ENCODE data around the gene ZNF845. TPM values are rescaled to one million over a fixed set of nuclear protein-coding genes. Genes with fewer than 3 reads are reported as not detected.
"Not testable (repeated sequence)": the region's sequence is repeated elsewhere in the genome, so short reads cannot be mapped to it uniquely, and the experiment has no call there.

The ZNF845 gene
- total RNA-seq, 1 donor from 2014 or later, result 22.8 TPM

GRCh38 chr19:53396525-53396868 lies 62.9 kb downstream of the ZNF845 start:
- Histone ChIP-seq H4K20me1 (ENCODE audit: low read depth) (peaks cover 16% of the 10 kb centered on the region), H3K9me3 (ENCODE audit: low read depth) (no peaks in the 10 kb centered on the region), H3K9ac (no peak overlapping the region), H3K4me2 (peak overlapping the region; percentile 97), H3K27me3 (no peaks in the 10 kb centered on the region), H3K4me3 (peak overlapping the region; percentile 92), H3K4me1 (peaks cover 6% of the 10 kb centered on the region), H3F3A (ENCODE audit: low read depth) (peaks cover 14% of the 10 kb centered on the region), H3K36me3 (no peaks in the 10 kb centered on the region), H2AFZ (replicated peaks) (no peak overlapping the region), H3K27ac (no peak overlapping the region), H3K79me2 (ENCODE audit: low read depth) (peaks cover 11% of the 10 kb centered on the region)
- Mint-ChIP-seq H3K36me3 (peaks cover 20% of the 10 kb centered on the region), H3K27me3 (ENCODE audit: insufficient read depth, low read depth) (no peaks in the 10 kb centered on the region), H3K4me3 (peak overlapping the region; percentile 89), H3K4me1 (peaks cover 14% of the 10 kb centered on the region), H3K27ac (no peak overlapping the region), H3K9me3 (peaks cover 12% of the 10 kb centered on the region)
- TF ChIP-seq EZH2 (IDR thresholded peaks at IDR 0.05) (no peak), EZH2phosphoT487 (IDR thresholded peaks at IDR 0.05) (no peak)
- TF ChIP-seq, protein P1, sequence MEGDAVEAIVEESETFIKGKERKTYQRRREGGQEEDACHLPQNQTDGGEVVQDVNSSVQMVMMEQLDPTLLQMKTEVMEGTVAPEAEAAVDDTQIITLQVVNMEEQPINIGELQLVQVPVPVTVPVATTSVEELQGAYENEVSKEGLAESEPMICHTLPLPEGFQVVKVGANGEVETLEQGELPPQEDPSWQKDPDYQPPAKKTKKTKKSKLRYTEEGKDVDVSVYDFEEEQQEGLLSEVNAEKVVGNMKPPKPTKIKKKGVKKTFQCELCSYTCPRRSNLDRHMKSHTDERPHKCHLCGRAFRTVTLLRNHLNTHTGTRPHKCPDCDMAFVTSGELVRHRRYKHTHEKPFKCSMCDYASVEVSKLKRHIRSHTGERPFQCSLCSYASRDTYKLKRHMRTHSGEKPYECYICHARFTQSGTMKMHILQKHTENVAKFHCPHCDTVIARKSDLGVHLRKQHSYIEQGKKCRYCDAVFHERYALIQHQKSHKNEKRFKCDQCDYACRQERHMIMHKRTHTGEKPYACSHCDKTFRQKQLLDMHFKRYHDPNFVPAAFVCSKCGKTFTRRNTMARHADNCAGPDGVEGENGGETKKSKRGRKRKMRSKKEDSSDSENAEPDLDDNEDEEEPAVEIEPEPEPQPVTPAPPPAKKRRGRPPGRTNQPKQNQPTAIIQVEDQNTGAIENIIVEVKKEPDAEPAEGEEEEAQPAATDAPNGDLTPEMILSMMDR (IDR thresholded peaks at IDR 0.05), result no peak
- DNase-seq (ENCODE audit: low spot score), result no peak

DNA sequence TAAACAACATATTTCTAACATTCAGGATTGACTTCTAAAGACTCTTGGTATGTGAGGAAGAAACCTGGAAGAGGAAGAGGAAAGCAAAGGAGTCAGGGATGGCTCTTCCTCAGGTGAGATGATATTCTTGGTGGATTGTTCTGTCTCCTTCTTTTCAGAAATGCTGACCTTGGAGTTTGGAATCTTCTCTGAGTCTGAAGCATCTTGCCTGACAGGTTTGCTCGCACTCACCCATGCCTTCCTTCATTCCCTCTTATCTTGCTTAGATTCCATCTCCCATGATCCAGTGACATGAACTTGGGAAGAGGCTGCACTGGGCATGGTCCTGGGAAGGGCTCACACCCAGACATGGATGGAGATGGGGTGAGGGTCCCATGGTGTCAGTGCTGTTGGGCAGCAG lies 64.4 kb downstream of the ZNF845 start:
- not testable (repeated sequence) for H3K27ac Mint-ChIP-seq, H3K4me3 Mint-ChIP-seq

More for the DNA sequence above, 64.4 kb downstream of the ZNF845 start:
- H2AFZ ChIP-seq (replicated peaks); DNase-seq (ENCODE audit: low spot score); H3K4me1 ChIP-seq; H3K9ac ChIP-seq; H3K4me2 ChIP-seq; H3K4me3 ChIP-seq; H3K27ac ChIP-seq; H3K27me3 Mint-ChIP-seq (ENCODE audit: insufficient read depth, low read depth); H3K9me3 ChIP-seq (ENCODE audit: low read depth); H3K36me3 ChIP-seq; H3K27me3 ChIP-seq: not testable (repeated sequence)
- Mint-ChIP-seq H3K4me1 (peaks cover 14% of the 10 kb centered on the region), H3K9me3 (peaks cover 14% of the 10 kb centered on the region), H3K36me3 (peaks cover 29% of the 10 kb centered on the region)
- H4K20me1 ChIP-seq (ENCODE audit: low read depth), result peaks cover 16% of the 10 kb centered on the region
- peaks cover 14% of the 10 kb centered on the region for H3F3A ChIP-seq (ENCODE audit: low read depth)
- peaks cover 11% of the 10 kb centered on the region for H3K79me2 ChIP-seq (ENCODE audit: low read depth)

Other genes with a start within 250 kb of the ZNF845 start
- gene ZNF160, start 230.3 kb upstream of the ZNF845 start, total RNA-seq (ENCODE audit: low replicate concordance), result 78.3 and 86.0 TPM in 2 replicates
- 20.3 and 23.9 TPM in 2 replicates for gene ZNF415, start 200.8 kb upstream of the ZNF845 start, total RNA-seq (ENCODE audit: low replicate concordance)
- gene ZNF347, start 174.7 kb upstream of the ZNF845 start, total RNA-seq (ENCODE audit: low replicate concordance), result 15.2 and 19.9 TPM in 2 replicates
- 7.3 and 9.4 TPM in 2 replicates for gene ZNF665, start 140.4 kb upstream of the ZNF845 start, total RNA-seq (ENCODE audit: low replicate concordance)
- 70.4 and 85.7 TPM in 2 replicates for gene ZNF677, start 78.9 kb upstream of the ZNF845 start, total RNA-seq (ENCODE audit: low replicate concordance)
- gene VN1R2, start 75.5 kb upstream of the ZNF845 start, total RNA-seq (ENCODE audit: low replicate concordance), result not detected in 2 replicates
- not detected in 2 replicates for gene VN1R4, start 66.0 kb upstream of the ZNF845 start, total RNA-seq (ENCODE audit: low replicate concordance)
- 18.0 and 31.8 TPM in 2 replicates for gene ZNF525, start 32.0 kb downstream of the ZNF845 start, total RNA-seq (ENCODE audit: low replicate concordance)
- gene ZNF765, start 61.4 kb downstream of the ZNF845 start, total RNA-seq (ENCODE audit: low replicate concordance), result 14.9 and 17.2 TPM in 2 replicates
- gene ZNF761, start 98.2 kb downstream of the ZNF845 start, total RNA-seq (ENCODE audit: low replicate concordance), result 17.9 and 22.1 TPM in 2 replicates
- 14.2 and 24.3 TPM in 2 replicates for gene ZNF813, start 134.0 kb downstream of the ZNF845 start, total RNA-seq (ENCODE audit: low replicate concordance)
- gene ZNF331, start 204.4 kb downstream of the ZNF845 start, total RNA-seq (ENCODE audit: low replicate concordance), result 44.2 and 68.5 TPM in 2 replicates

Measured in neural progenitor cell (in vitro differentiated cells).